ENCODE results near the gene SLC38A7.
A peak's percentile ranks its signal among the peaks of the same experiment; 100 is the strongest.

SLC38A7 gene

DNA sequence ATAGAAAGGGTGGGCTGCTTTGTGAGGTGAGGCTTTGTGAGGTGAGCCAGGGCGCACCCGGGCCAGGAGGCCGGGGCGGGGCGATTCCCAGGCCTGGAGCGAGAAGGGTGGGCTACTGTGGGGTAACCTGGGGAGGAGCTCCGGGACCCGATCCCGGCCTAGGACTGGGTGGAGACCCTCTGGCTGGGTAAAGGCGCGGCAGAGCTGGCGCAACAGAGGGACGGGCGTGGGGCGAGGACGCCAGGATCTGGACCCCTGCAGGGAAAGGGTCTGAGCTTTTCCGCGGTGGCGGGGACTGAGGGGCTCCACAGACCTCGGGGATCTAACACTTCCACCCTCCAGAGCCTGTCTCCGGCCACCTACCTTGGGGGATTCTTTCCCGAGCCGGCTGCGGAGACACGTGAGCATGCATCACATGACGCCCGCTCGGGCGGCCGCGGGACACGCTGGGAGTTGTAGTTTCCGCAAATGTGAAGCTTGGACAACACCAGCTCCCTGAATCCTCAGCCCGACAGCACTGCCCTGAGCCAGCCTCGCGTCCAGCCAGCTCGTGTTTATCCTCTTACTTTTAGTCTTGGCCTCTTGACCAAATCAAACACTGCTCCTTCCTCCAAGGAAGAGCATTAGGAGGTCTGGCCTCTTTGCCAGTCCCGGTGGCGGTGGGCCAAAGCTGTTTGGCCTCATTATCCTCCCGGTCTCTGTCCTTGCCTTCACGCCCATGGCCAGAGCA is at the start of gene SLC38A7:
SLC38A7 (minus strand) TSS at position 417 of the 730 bp plus-strand sequence. CDS start 4,644 bp downstream, outside the sequence.
- H3K36me3 Mint-ChIP-seq: peaks cover 3% of the 10 kb centered on the region
- H3K4me3 Mint-ChIP-seq: peak within 1 kb of the TSS; percentile 89
- H3K27me3 Mint-ChIP-seq: no peaks in the 10 kb centered on the region
- H3K27ac Mint-ChIP-seq: peak within 1 kb of the TSS; percentile 93
- no peaks in the 10 kb centered on the region for H3K9me3 Mint-ChIP-seq
- H3K4me1 Mint-ChIP-seq: peaks cover 30% of the 10 kb centered on the region

GRCh38 chr16:58733671-58734458 is 49.3 kb upstream of the SLC38A7 start, which contains the start of gene GOT2:
GOT2 (minus strand) TSS chr16:58734316; CDS start chr16:58734228, 88 bp downstream.
- H3K4me3 Mint-ChIP-seq: peak within 1 kb of the TSS; percentile 96
- H3K4me1 Mint-ChIP-seq: peaks cover 52% of the 10 kb centered on the region
- no peaks in the 10 kb centered on the region for H3K27me3 Mint-ChIP-seq
- H3K27ac Mint-ChIP-seq: peak within 1 kb of the TSS; percentile 95
- H3K36me3 Mint-ChIP-seq: no peaks in the 10 kb centered on the region
- H3K9me3 Mint-ChIP-seq: no peaks in the 10 kb centered on the region

GRCh38 chr16:58733248-58733670 is 48.7 kb upstream of the SLC38A7 start:
- H3K36me3 Mint-ChIP-seq: no peaks in the 10 kb centered on the region
- H3K4me1 Mint-ChIP-seq: peaks cover 53% of the 10 kb centered on the region
- no peaks in the 10 kb centered on the region for H3K9me3 Mint-ChIP-seq
- no peaks in the 10 kb centered on the region for H3K27me3 Mint-ChIP-seq
- peak overlapping the region; percentile 80 for H3K27ac Mint-ChIP-seq
- peak overlapping the region; percentile 91 for H3K4me3 Mint-ChIP-seq

GRCh38 chr16:58732545-58733247 is 48.1 kb upstream of the SLC38A7 start:
- Mint-ChIP-seq H3K27ac (peak overlapping the region; percentile 80), H3K4me3 (peak overlapping the region; percentile 91), H3K27me3 (no peaks in the 10 kb centered on the region), H3K9me3 (no peaks in the 10 kb centered on the region), H3K36me3 (no peaks in the 10 kb centered on the region), H3K4me1 (peaks cover 59% of the 10 kb centered on the region)

DNA sequence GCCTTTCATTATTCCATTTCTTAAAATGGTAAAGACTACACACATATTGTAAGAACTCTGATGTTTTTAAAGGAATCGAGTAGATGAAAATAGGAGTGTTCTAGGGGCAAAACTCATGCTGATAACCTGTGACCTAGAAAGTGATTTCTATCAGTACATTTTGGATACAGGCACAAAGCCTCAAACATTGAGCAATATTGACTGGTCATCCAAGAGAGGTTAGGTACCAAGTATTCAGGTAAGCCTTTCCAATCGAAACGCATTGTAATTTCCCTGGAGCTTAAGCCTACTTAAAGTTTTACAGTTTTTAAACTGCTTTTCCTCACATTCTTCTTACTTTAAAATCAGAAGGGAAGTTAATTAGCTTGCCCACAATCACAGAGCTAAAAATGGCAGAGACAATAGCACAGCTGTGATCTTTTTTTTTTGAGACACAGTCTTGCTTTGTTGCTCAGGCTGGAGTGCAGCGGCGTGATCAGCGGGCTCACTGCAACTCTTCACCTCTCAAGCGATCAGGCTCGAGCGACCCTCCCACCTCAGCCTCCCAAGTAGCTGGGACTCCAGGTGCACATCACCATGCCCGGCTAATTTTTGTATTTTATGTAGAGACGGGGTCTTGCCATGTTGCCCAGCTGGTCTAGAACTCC is 46.3 kb upstream of the SLC38A7 start:
- peaks cover 58% of the 10 kb centered on the region for H3K4me1 Mint-ChIP-seq
- H3K27me3 Mint-ChIP-seq: no peaks in the 10 kb centered on the region
- no peaks in the 10 kb centered on the region for H3K9me3 Mint-ChIP-seq
- H3K27ac Mint-ChIP-seq: no peak overlapping the region
- no peaks in the 10 kb centered on the region for H3K36me3 Mint-ChIP-seq
- no peak overlapping the region for H3K4me3 Mint-ChIP-seq

- Mint-ChIP-seq H3K27ac (no peak overlapping the region), H3K27me3 (no peaks in the 10 kb centered on the region), H3K4me3 (no peak overlapping the region), H3K9me3 (no peaks in the 10 kb centered on the region), H3K4me1 (peaks cover 46% of the 10 kb centered on the region), H3K36me3 (no peaks in the 10 kb centered on the region)
Measured at GRCh38 chr16:58727796-58728568, 43.4 kb upstream of the SLC38A7 start.

DNA sequence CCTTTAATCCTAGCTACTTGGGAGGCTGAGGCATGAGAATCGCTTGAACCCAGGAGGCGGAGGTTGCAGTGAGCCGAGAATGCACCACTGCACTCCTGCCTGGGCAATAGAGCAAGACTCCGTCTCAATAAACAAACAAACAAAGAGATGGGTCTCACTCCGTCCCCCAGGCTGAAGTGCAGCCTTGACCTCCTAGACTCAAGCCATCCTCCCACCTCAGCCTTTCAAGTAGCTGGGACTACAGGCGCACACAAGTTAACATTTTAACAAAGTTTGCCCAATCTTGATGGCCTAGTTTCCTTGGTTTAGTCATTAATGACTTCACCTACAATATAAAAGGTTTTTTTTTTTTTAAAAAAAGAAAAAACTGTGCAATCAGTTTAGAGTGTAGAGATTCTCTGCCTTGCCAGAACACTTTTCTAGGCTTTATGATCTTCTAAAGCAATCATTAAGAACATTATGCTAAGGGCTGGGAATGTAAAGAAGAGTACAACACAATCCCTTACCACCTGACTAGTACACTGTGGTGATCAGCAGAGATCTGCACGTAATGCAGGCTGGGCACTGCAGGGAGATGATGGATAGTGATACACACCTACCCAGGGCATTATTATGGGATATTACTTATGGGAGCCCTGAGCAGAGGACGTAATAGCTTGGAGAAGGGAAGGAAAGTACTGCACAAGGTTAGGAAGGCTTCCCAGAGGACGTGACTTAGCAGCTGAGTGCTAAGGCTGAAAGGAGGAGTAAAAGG is 42.6 kb upstream of the SLC38A7 start:
- peak overlapping the region; percentile 7 for H3K27ac Mint-ChIP-seq
- no peak overlapping the region for H3K4me3 Mint-ChIP-seq
- no peaks in the 10 kb centered on the region for H3K27me3 Mint-ChIP-seq
- no peaks in the 10 kb centered on the region for H3K36me3 Mint-ChIP-seq
- peaks cover 38% of the 10 kb centered on the region for H3K4me1 Mint-ChIP-seq
- no peaks in the 10 kb centered on the region for H3K9me3 Mint-ChIP-seq

- Mint-ChIP-seq H3K36me3 (peaks cover 7% of the 10 kb centered on the region), H3K27me3 (no peaks in the 10 kb centered on the region), H3K9me3 (no peaks in the 10 kb centered on the region), H3K4me1 (peaks cover 9% of the 10 kb centered on the region), H3K4me3 (no peak overlapping the region), H3K27ac (no peak overlapping the region)
Measured at GRCh38 chr16:58723109-58723508, 38.5 kb upstream of the SLC38A7 start.

DNA sequence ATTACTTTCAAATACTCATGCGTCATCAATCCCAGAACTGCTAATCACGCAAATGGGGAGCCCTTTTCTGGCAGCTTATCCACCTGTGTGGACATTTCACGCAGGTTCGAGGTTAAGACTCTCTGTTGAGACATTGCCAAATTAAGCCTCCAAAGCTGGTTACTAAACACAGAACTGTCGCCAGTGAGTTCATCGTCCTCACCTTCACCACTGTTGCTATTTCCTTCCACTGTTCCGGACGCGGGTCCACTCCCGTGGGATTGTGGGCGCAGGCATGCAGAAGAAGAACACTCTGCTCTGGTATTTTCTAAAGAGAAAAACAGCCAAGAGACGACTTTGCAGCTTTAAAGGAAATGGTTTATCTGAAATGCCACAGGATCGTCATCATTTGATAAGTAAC is 33.4 kb upstream of the SLC38A7 start:
- H3K27ac Mint-ChIP-seq: no peak overlapping the region
- H3K4me3 Mint-ChIP-seq: no peak overlapping the region
- H3K36me3 Mint-ChIP-seq: peaks cover 18% of the 10 kb centered on the region
- H3K4me1 Mint-ChIP-seq: no peaks in the 10 kb centered on the region
- H3K27me3 Mint-ChIP-seq: no peaks in the 10 kb centered on the region
- H3K9me3 Mint-ChIP-seq: no peaks in the 10 kb centered on the region

GRCh38 chr16:58716468-58716867 is 31.9 kb upstream of the SLC38A7 start:
- peaks cover 22% of the 10 kb centered on the region for H3K36me3 Mint-ChIP-seq
- H3K4me1 Mint-ChIP-seq: no peaks in the 10 kb centered on the region
- H3K9me3 Mint-ChIP-seq: no peaks in the 10 kb centered on the region
- H3K4me3 Mint-ChIP-seq: no peak overlapping the region
- H3K27ac Mint-ChIP-seq: peak overlapping the region; percentile 46
- no peaks in the 10 kb centered on the region for H3K27me3 Mint-ChIP-seq

DNA sequence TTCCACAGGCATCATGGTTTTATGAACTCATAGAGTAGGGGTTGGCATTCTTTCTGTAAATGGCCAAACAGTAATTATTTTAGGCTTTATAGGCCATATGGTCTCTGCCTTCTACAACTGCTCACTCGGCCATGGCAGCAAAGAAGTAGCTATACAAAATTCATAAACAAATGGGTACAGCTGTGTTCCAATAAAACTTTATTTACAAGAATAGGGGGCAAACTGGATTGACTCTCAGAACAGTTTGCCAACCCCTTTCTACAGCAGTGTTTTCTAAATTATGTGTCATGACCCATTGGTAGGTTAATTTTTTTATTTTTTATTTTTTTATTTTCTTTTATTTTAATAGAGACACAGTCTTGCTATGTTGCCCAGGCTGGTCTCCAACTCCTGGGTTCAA is 29.2 kb upstream of the SLC38A7 start:
- peaks cover 19% of the 10 kb centered on the region for H3K36me3 Mint-ChIP-seq
- no peaks in the 10 kb centered on the region for H3K9me3 Mint-ChIP-seq
- no peaks in the 10 kb centered on the region for H3K27me3 Mint-ChIP-seq
- H3K4me1 Mint-ChIP-seq: no peaks in the 10 kb centered on the region
- no peak overlapping the region for H3K27ac Mint-ChIP-seq
- H3K4me3 Mint-ChIP-seq: no peak overlapping the region

DNA sequence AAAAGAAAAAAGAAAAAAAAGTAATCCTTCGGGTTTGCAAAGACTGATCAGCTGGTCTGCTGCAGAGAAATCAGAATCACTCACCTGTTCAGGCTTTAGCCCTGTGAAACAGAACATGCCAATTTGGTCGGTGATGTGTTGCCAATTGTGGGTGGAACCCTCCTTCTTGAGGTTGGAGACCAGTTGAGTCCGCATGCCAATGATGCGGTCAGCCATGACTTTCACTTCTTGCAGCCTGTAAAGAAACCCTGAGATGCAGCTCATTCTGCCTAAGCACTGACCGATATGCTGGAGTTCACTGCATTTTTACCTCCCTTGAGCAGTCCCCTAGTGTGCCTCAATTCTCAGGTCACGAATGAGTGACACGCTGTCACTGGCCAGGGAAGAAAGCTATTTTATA is 24.8 kb upstream of the SLC38A7 start:
- Mint-ChIP-seq H3K4me1 (no peaks in the 10 kb centered on the region), H3K4me3 (no peak overlapping the region), H3K9me3 (no peaks in the 10 kb centered on the region), H3K27me3 (no peaks in the 10 kb centered on the region), H3K36me3 (peaks cover 22% of the 10 kb centered on the region), H3K27ac (no peak overlapping the region)

DNA sequence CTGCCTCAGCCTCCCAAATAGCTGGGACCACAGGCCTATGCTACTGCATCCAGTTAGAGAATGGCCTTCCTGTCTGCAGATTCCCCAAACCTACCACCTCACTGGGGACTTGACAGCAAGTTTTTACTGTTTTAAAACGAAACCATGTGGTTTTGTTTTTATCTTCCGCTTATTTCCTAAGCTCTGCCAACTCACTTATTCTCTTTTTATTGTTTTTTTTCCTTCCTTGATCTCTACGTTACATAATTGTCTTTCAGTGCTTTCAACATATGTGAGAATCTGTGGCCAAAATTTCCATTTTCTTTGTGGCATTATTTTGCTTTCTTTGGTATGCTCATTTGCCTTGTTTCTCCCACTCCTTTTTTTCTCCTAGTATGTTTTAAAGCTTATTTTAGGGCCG is 14.6 kb upstream of the SLC38A7 start:
- Mint-ChIP-seq H3K4me1 (peaks cover 5% of the 10 kb centered on the region), H3K9me3 (no peaks in the 10 kb centered on the region), H3K4me3 (peak overlapping the region; percentile 19), H3K36me3 (no peaks in the 10 kb centered on the region), H3K27me3 (no peaks in the 10 kb centered on the region), H3K27ac (peak overlapping the region; percentile 31)

DNA sequence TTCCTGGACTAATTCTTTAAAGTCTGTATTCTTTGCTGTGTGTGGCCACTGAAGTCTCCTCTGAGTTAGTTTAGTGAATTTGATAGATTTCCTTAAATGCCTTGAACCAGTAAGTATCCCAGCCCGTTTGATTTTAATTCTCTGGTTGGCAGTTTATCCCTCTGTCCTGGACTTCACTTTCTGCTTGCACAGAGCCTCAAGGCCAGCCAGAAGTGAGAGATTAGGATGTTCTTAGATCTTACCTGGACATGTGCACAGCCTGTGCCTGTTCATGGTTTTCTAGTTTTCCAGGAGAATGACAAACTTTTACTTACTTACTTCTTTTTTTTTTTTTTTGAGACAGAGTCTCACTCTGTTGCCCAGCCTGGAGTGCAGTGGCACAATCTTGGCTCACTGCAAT is 10.8 kb upstream of the SLC38A7 start:
- Mint-ChIP-seq H3K4me1 (peaks cover 5% of the 10 kb centered on the region), H3K9me3 (no peaks in the 10 kb centered on the region), H3K27me3 (no peaks in the 10 kb centered on the region), H3K27ac (no peak overlapping the region), H3K4me3 (no peak overlapping the region), H3K36me3 (peaks cover 2% of the 10 kb centered on the region)
